Activated T-cell treated with anti-CD3 and anti-CD28 coated beads for 48 hours (primary cell): Measurements from ENCODE around the gene RINT1.
"Not testable (repeated sequence)": the region's sequence is repeated elsewhere in the genome, so short reads cannot be mapped to it uniquely, and the experiment has no call there.

Experiments
- DNase-seq: peaks from one replicate; pipeline ENCODE4 v3.0.0-alpha.2; 2020; ENCODE audit warnings: low read depth

RINT1 gene

DNA sequence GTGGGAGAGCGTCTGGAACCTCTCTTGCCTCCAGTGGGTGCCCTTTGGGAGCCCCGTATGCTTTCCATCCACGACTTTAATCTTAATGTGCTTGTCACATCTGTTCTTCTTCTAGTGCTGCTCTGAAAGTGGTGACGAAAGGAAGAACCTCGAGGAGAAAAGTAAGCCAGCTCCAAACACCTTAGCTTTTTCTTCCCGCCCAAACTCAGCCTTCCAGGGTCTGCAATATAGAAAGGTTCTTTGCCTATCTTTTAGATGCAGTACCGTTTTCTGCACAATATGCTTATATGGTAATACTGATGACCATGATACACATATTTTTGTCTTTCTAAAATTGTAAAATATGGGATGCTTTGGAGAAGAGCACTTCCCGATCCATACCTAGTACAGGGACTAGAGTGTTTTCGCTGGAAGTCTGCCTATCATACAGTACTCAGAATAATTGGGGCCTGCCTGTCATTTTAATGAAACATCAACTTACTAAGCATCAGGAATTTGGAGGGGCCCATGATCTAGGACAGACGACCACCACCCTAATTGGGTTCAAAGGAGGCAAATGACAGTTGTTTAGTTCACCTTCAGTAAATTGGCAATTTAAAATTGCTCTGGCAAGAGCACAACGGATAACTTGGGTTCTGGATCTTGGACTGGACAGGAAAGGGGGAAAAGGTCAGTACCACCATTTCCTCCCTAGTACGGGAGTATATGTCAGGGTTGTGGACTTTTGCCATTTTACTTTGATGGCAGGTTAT is 884 bp downstream of the RINT1 start:
- DNase-seq = no peak

GRCh38 chr7:105538339-105538738 is 6.3 kb downstream of the RINT1 start:
- DNase-seq = no peak

DNA sequence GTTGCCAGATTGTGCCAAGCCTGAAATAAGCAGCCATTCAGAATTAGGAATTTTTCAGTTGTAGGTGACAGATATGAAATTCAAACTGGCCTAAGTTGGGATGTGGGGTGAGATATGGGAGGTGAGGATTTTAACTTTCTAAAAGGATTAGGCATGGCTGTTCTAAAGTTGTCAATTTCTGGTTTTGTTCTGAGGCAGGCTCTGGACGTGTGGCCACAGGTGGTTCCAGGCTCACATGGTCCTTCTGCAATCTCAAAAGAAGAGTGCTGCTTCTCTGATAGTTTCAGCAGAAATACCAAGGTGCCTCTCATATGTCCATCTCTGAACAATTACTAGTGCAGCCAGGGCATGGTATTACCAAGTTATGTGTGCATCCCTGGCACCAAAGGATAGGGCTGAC is 27.9 kb downstream of the RINT1 start:
- DNase-seq = no peak

DNA sequence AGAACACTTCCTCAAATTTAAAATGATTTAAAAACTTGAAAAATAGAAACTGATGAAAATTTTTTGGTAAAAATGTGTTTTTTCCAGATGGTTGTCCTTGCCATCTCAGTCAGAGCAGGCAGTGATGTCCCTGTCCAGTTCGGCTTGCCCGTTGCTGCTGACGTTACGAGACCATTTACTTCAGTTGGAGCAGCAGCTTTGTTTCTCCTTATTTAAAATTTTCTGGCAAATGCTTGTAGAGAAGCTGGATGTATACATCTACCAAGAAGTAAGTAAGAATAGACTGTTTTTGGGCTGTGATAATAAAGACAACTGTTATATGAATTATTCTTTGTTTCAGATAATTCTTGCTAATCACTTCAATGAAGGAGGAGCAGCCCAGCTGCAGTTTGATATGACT is 33.2 kb downstream of the RINT1 start:
- DNase-seq = no peak

DNA sequence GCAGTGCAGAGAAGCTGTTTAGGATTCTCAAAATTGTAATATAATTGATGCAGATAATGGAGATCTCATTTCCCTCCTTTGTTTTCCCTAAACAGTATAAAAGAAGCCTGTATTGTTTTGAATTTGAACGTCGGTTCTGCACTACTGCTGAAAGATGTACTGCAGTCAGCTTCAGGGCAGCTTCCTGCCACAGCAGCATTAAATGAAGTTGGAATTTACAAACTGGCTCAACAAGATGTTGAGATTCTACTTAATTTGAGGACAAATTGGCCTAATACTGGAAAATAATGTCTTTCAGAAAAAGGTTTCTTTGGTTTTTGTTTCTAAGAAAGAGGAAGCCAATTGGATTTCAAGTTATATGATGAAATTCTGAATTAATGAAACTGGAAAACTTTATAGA is 35.0 kb downstream of the RINT1 start:
- DNase-seq = no peak

GRCh38 chr7:105567821-105568220 is 35.8 kb downstream of the RINT1 start:
- no peak for DNase-seq

DNA sequence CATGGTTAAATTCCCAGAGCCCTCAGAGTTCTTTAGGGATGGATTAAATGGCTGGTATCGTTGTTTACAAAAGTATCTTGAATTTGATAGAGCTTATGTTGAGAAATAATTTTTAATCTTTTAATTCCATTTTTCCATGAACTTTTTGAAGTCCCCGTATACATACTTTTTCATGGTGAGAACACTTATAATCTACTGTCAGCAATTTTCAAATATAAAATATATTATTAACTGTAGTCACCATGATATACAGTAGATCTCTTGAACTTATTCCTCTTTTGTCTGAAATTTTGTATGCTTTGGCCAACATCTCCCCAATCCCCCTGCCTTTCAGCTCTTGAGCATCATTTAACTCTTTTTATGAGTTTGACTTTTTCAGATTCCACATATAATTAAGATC is 39.9 kb downstream of the RINT1 start:
- no peak for DNase-seq

- DNase-seq = no peak
These were observed 45.2 kb downstream of the RINT1 start for GRCh38 chr7:105577251-105577650.

- DNase-seq = no peak
These were observed 46.5 kb downstream of the RINT1 start for GRCh38 chr7:105578496-105578895.

GRCh38 chr7:105580022-105580740 is 48.2 kb downstream of the RINT1 start:
- no peak for DNase-seq

DNA sequence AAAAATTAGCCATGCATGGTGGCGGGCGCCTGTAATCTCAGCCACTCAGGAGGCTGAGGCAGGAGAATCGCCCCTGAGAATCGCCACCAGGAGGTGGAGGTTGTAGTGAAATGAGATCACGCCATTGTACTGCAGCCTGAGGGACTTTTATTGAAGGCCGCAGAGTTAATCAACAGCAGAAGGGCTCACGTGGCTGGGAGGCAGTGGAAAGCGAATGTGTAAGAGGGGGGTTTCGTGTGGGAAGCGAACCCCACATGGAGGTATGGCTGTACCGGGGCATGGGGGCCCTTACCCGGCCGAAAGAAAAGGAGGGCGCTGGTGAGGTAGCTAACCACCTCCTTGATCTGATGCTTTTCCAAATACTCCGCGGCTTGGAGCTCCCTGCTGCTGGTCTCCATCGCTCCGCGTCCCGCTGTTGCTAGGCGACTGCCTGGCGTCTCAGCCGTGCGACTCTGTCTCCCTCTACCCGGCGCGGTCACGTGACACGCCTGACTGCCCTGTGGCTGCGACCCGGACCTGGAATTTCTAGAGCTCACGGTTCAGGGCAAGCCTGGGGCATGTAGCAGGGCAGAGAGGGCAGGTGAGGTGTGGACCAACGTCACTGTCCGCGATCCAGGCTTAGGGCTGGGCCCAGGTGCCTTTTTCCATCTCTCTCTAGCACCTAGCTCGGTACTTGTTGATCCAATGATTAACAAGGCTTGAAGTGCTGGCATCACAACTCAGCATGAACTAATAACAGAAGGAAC is 49.2 kb downstream of the RINT1 start, which contains the start of gene EFCAB10:
Gene EFCAB10, minus strand, starts transcription at position 428 of the 746 bp plus-strand sequence. Its CDS starts 30 bp downstream, at position 398.
- DNase-seq = peak; percentile 54

- no peak for DNase-seq
These were observed 51.1 kb downstream of the RINT1 start for GRCh38 chr7:105583061-105583460.

- DNase-seq = no peak
These were observed 52.2 kb downstream of the RINT1 start for GRCh38 chr7:105584165-105584564.

- DNase-seq = no peak
These were observed 54.0 kb downstream of the RINT1 start for GRCh38 chr7:105585850-105586500.

- DNase-seq = no peak
These were observed 56.1 kb downstream of the RINT1 start for GRCh38 chr7:105587909-105588635.

GRCh38 chr7:105589356-105590077 is 57.5 kb downstream of the RINT1 start:
- DNase-seq = peak; percentile 30

GRCh38 chr7:105590793-105591192 is 58.8 kb downstream of the RINT1 start:
- DNase-seq = no peak

GRCh38 chr7:105591522-105591921 is 59.5 kb downstream of the RINT1 start:
- no peak for DNase-seq

- DNase-seq = no peak
These were observed 62.0 kb downstream of the RINT1 start for GRCh38 chr7:105594034-105594433.

DNA sequence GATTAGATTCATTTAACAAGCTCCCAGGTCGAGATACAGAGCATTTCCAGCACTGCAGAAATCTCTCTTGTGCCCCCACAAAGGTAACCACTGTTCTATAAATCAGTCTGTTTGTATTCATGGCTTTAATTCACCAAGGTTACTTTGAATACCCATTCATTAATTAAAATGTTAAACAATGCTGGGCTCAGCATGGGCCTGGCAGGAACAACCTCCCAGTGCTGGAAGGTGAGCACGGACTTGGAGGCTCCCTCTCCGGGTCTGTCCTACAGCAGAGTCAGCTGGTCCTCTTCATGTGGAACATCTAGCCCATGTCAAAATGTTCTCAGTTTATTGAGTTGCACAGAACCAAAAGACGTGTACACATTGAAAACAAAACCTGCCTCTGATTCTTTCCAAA is 64.9 kb downstream of the RINT1 start:
- DNase-seq = no peak

DNA sequence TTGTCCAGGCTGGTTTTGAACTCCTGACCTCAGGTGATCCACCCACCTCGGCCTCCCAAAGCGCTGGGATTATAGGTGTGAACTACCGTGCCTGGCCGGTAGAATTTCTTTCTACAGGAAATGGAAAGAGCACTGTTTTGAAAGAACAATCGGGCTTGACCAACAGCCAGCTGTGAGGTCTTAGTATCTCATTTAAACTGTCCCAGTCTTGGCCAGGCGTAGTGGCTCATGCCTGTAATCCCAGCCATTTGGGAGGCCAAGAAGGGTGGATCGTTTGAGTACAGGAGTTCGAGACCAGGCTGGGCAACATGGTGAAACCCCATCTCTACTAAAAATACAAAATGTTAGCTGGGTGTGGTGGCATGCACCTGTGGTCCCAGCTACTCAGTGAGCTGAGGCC is 67.1 kb downstream of the RINT1 start:
- DNase-seq = not testable (repeated sequence)
